ENCODE data around the gene AK4.

DNA sequence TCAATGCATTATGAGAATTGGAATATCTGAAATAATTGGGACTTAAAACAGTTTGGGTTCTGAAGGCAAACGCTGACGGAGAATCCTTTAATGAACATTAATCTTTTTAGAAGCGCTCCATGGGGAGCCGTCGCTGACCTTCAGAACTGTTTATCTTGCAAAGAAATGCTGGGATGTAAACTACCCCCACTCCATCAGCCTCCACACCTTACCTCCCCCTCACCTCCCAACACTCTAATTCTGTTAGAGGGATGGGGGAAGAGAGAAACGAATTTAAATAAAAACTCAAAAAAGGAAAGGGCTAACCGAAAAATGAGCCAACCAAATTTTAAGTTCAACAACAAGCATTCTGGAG, 117.3 kb downstream of the AK4 start:
- TF ChIP-seq CTCF (IDR thresholded peaks at IDR 0.05; ENCODE audit: borderline replicate concordance, extremely low read depth, low read length, poor library complexity, severe bottlenecking) (no peak), EZH2 (IDR thresholded peaks at IDR 0.05; ENCODE audit: borderline replicate concordance, low read depth, low read length, severe bottlenecking) (no peak)

Measured in DND-41 (cell line).